GM12892 (cell line): Measurements from ENCODE around the gene TRIM13.

ENCODE experiments used
- POLR2A ChIP-seq: IDR thresholded peaks from 2 replicates; pipeline ENCODE4 v1.6.1; 2011; ENCODE audit warnings: low read depth, low read length, control low read depth
- POLR2AphosphoS5 ChIP-seq: IDR thresholded peaks from 2 replicates; pipeline ENCODE4 v1.6.1; 2011; ENCODE audit warnings: low read depth, low read length, control low read depth

DNA sequence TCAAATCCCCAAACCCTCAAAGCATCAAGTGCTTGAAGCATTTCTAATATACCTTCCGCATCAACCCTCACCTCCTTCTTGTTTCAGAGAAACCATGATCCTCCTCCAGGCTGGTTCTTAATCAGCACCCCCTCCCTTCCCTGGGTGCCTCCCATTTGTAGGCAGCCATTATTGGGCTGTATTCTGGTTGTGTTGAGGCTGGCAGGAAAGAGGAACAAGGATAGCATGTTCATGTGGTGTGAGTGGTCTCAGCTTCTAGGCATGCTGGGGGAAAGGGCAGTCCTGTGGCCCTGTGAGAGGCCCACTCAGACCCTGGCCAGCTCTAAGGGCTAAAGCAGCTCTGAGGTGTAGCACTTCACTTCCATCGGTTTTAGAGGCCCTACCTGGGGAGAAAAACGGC lies 18.9 kb upstream of the TRIM13 start:
- TF ChIP-seq POLR2AphosphoS5, result no peak
- TF ChIP-seq POLR2A, result no peak
